ENCODE measurements around the gene GLI3. TPM values are rescaled to one million over a fixed set of nuclear protein-coding genes. Genes with fewer than 3 reads are reported as not detected.

GLI3 gene
- total and polyA plus RNA-seq, 11 donors = 0.50 to 14.4 (median 5.7) TPM

- Histone ChIP-seq H3K36me3 (no peaks in the 10 kb centered on the region), H3K4me3 (no peak overlapping the region), H3K9me3 (no peaks in the 10 kb centered on the region), H3K27me3 (no peaks in the 10 kb centered on the region), H3K27ac (peak overlapping the region in 1 of 12 donors; percentile 5), H3K4me1 (peaks cover 0 to 16% (median 0%) of the 10 kb centered on the region in 12 donors)
- WGBS, 4 donors = 90 to 95% (median 92%) methylated on average over 7 of the region's 7 CpGs
- ATAC-seq (no peak), DNase-seq (no peak)
- TF ChIP-seq POLR2A (IDR thresholded peaks at IDR 0.05) (no peak), CTCF (IDR thresholded peaks at IDR 0.05) (no peak)
- intact Hi-C loops (cut with DNase I) = no loop called here
Observed at GRCh38 chr7:42155584-42156290, 81.3 kb downstream of the GLI3 start.

- H3K4me1 ChIP-seq = peaks cover 0 to 21% (median 0%) of the 10 kb centered on the region in 12 donors
- TF ChIP-seq CTCF (IDR thresholded peaks at IDR 0.05) (no peak), POLR2A (IDR thresholded peaks at IDR 0.05) (no peak)
- DNase-seq (no peak), ATAC-seq (no peak)
- WGBS, 4 donors = 71 to 85% (median 83%) methylated on average over 9 of the region's 9 CpGs
- no peaks in the 10 kb centered on the region for H3K27me3 ChIP-seq
- no peaks in the 10 kb centered on the region for H3K9me3 ChIP-seq
- H3K36me3 ChIP-seq = no peaks in the 10 kb centered on the region
- intact Hi-C loops (cut with DNase I) = no loop called here
- H3K4me3 ChIP-seq = no peak overlapping the region
- H3K27ac ChIP-seq = no peak overlapping the region
Observed at GRCh38 chr7:42154173-42154572, 82.8 kb downstream of the GLI3 start.

GRCh38 chr7:42152329-42153205 lies 84.4 kb downstream of the GLI3 start:
- peak in 2 of 4 donors; percentile 17 to 27 for ATAC-seq
- peaks cover 0 to 2% (median 0%) of the 10 kb centered on the region in 9 donors for H3K36me3 ChIP-seq
- no peak overlapping the region for H3K27ac ChIP-seq
- H3K4me3 ChIP-seq = no peak overlapping the region
- intact Hi-C loops (cut with DNase I) = no loop called here
- 73 to 81% (median 76%) methylated on average over 11 of the region's 11 CpGs for WGBS, 4 donors
- H3K4me1 ChIP-seq = peaks cover 0 to 21% (median 0%) of the 10 kb centered on the region in 12 donors
- H3K27me3 ChIP-seq = no peaks in the 10 kb centered on the region
- no peaks in the 10 kb centered on the region for H3K9me3 ChIP-seq
- DNase-seq = no peak
- TF ChIP-seq POLR2A (IDR thresholded peaks at IDR 0.05) = no peak

- H3K4me3 ChIP-seq = peak overlapping the region in 3 of 12 donors; percentile 20 to 27 (median 25)
- intact Hi-C loops (cut with DNase I) = no loop called here
- H3K27ac ChIP-seq = peak overlapping the region in 1 of 12 donors; percentile 10
- no peaks in the 10 kb centered on the region for H3K9me3 ChIP-seq
- H3K36me3 ChIP-seq = peaks cover 0 to 11% (median 0%) of the 10 kb centered on the region in 9 donors
- TF ChIP-seq POLR2A (IDR thresholded peaks at IDR 0.05) (no peak), CTCF (IDR thresholded peaks at IDR 0.05) (no peak)
- WGBS, 4 donors = 37 to 51% (median 47%) methylated on average over 7 of the region's 7 CpGs
- DNase-seq (peak in 1 of 5 donors; percentile 15), ATAC-seq (peak; percentile 71 to 80 (median 79))
- H3K4me1 ChIP-seq = peaks cover 0 to 21% (median 0%) of the 10 kb centered on the region in 12 donors
- H3K27me3 ChIP-seq = no peaks in the 10 kb centered on the region
Observed at GRCh38 chr7:42151309-42151708, 85.7 kb downstream of the GLI3 start.

All from heart left ventricle (tissue), 16 donors.